Measurements from ENCODE around the gene EN1. TPM values are rescaled to one million over a fixed set of nuclear protein-coding genes. Genes with fewer than 3 reads are reported as not detected.

The EN1 gene
- total RNA-seq, 1 experiment from 2014 or later, result 0.26 TPM

- Histone ChIP-seq H3K36me3 (ENCODE audit: control insufficient read depth, insufficient read depth, low read length) (no peaks in the 10 kb centered on the region), H3K4me3 (ENCODE audit: low read depth in 2 of 2, low read length in 2 of 2) (no peak overlapping the region), H3K9me3 (ENCODE audit: control insufficient read depth, insufficient read depth, low read depth, low read length) (no peaks in the 10 kb centered on the region), H3K4me1 (ENCODE audit: control insufficient read depth, insufficient read depth, low read length) (no peaks in the 10 kb centered on the region), H3K27ac (ENCODE audit: low read length) (no peak overlapping the region), H3K27me3 (ENCODE audit: control insufficient read depth, insufficient read depth, low read length) (peaks cover 6% of the 10 kb centered on the region)
- BruUV-seq (replicated peaks), result no TSS peak
- CTCF ChIA-PET, result no interaction called here
- POLR2A ChIA-PET, result no interaction called here
- in situ Hi-C loops (cut with HindIII; ENCODE audit: low pct_unique_long_range_greater_than_20kb, low sequenced_read_pairs), result no loop called here
- DNase-seq (ENCODE audit: low read depth, low spot score) (no peak), ATAC-seq (no peak)
- TF ChIP-seq CTCF (IDR thresholded peaks at IDR 0.05) (no peak), REST (IDR thresholded peaks at IDR 0.05; ENCODE audit: insufficient read depth in 1 of 2, low read depth in 2 of 2, low read length in 1 of 2) (no peak), TCF7L2 (IDR thresholded peaks at IDR 0.05; ENCODE audit: low read depth, low read length) (no peak), SIN3A (IDR thresholded peaks at IDR 0.05; ENCODE audit: borderline replicate concordance, insufficient read depth, low read depth, low read length) (no peak), POLR2AphosphoS5 (IDR thresholded peaks at IDR 0.05; ENCODE audit: low read depth, low read length) (no peak)
- intact Hi-C loops (cut with micrococcal nuclease; ENCODE audit: unreplicated experiment), result no loop called here
These were observed 6.0 kb downstream of the EN1 start for GRCh38 chr2:118841450-118841827.

- no peaks in the 10 kb centered on the region for H3K36me3 ChIP-seq (ENCODE audit: control insufficient read depth, insufficient read depth, low read length)
- ATAC-seq (no peak), DNase-seq (ENCODE audit: low read depth, low spot score) (no peak)
- BruUV-seq (replicated peaks), result no TSS peak
- no peaks in the 10 kb centered on the region for H3K4me1 ChIP-seq (ENCODE audit: control insufficient read depth, insufficient read depth, low read length)
- ChIA-PET CTCF (no interaction called here), POLR2A (no interaction called here)
- H3K9me3 ChIP-seq (ENCODE audit: control insufficient read depth, insufficient read depth, low read depth, low read length), result no peaks in the 10 kb centered on the region
- TF ChIP-seq REST (IDR thresholded peaks at IDR 0.05; ENCODE audit: insufficient read depth in 1 of 2, low read depth in 2 of 2, low read length in 1 of 2) (no peak), POLR2AphosphoS5 (IDR thresholded peaks at IDR 0.05; ENCODE audit: low read depth, low read length) (no peak), TCF7L2 (IDR thresholded peaks at IDR 0.05; ENCODE audit: low read depth, low read length) (no peak), CTCF (IDR thresholded peaks at IDR 0.05) (no peak), SIN3A (IDR thresholded peaks at IDR 0.05; ENCODE audit: borderline replicate concordance, insufficient read depth, low read depth, low read length) (no peak)
- H3K27me3 ChIP-seq (ENCODE audit: control insufficient read depth, insufficient read depth, low read length), result peaks cover 5% of the 10 kb centered on the region
- in situ Hi-C loops (cut with HindIII; ENCODE audit: low pct_unique_long_range_greater_than_20kb, low sequenced_read_pairs) (no loop called here), intact Hi-C loops (cut with micrococcal nuclease; ENCODE audit: unreplicated experiment) (no loop called here)
- H3K4me3 ChIP-seq (ENCODE audit: low read depth in 2 of 2, low read length in 2 of 2), result no peak overlapping the region
- H3K27ac ChIP-seq (ENCODE audit: low read length), result no peak overlapping the region
These were observed 8.6 kb downstream of the EN1 start for GRCh38 chr2:118838741-118839455.

Data from Panc1 (cell line).